HEK293T (cell line): Measurements from ENCODE around the gene PPP1R12B.

Experiments
- CTCF ChIA-PET: fragments of 350-600 bp; formaldehyde crosslinking; extraction: SDS; loops from one replicate; lab custom pipeline; 2021; ENCODE audit warnings: antibody characterized with exemption, inconsistent platforms; lab: Yijun Ruan, JAX
- POLR2A ChIA-PET: fragments of 350-600 bp; formaldehyde crosslinking; extraction: SDS; loops from one replicate; lab custom pipeline; 2020; ENCODE audit warnings: antibody characterized with exemption, inconsistent platforms; lab: Yijun Ruan, JAX
- DNase-seq: peaks from one replicate; pipeline ENCODE4 v3.0.0; 2012; ENCODE audit warnings: mixed read lengths; ENCODE audit errors: extremely low spot score
- ARNT ChIP-seq: fragments of 450-650 bp; IDR thresholded peaks from 2 replicates; pipeline ENCODE4 v1.6.1; 2017; ENCODE audit warnings: mild to moderate bottlenecking
- BHLHE40 ChIP-seq: fragments of 450-650 bp; IDR thresholded peaks from 2 replicates; pipeline ENCODE4 v1.6.1; 2016; ENCODE audit warnings: mild to moderate bottlenecking, moderate library complexity, borderline replicate concordance
- CTBP1 ChIP-seq: fragments of 450-650 bp; IDR thresholded peaks from 2 replicates; pipeline ENCODE4 v1.6.1; 2016; ENCODE audit warnings: borderline replicate concordance
- ELF4 ChIP-seq: fragments of 450-650 bp; IDR thresholded peaks from 2 replicates; pipeline ENCODE4 v1.6.1; 2017; ENCODE audit warnings: antibody characterized with exemption
- FOXA1 ChIP-seq: fragments of 450-650 bp; IDR thresholded peaks from 2 replicates; pipeline ENCODE4 v1.6.1; 2016; ENCODE audit warnings: mild to moderate bottlenecking
- FOXK2 ChIP-seq: fragments of 450-650 bp; IDR thresholded peaks from 2 replicates; pipeline ENCODE4 v1.6.1; 2016; ENCODE audit warnings: mild to moderate bottlenecking
- FOXM1 ChIP-seq: fragments of 450-650 bp; IDR thresholded peaks from 2 replicates; pipeline ENCODE4 v1.6.1; 2017; ENCODE audit warnings: mild to moderate bottlenecking, borderline replicate concordance
- HDGF ChIP-seq: fragments of 450-650 bp; IDR thresholded peaks from 2 replicates; pipeline ENCODE4 v1.6.1; 2017; ENCODE audit warnings: antibody characterized with exemption, borderline replicate concordance
- L3MBTL2 ChIP-seq: fragments of 450-650 bp; conservative IDR thresholded peaks from 2 replicates; pipeline ENCODE4 v1.6.1; 2016; ENCODE audit warnings: mild to moderate bottlenecking
- LEF1 ChIP-seq: fragments of 450-650 bp; IDR thresholded peaks from 2 replicates; pipeline ENCODE4 v1.6.1; 2017; ENCODE audit warnings: mild to moderate bottlenecking, borderline replicate concordance
- NFRKB ChIP-seq: fragments of 450-650 bp; IDR thresholded peaks from 2 replicates; pipeline ENCODE4 v1.6.1; 2016; ENCODE audit warnings: mild to moderate bottlenecking, moderate library complexity
- SP1 ChIP-seq: fragments of 450-650 bp; IDR thresholded peaks from 2 replicates; pipeline ENCODE4 v1.6.1; 2017
- SUZ12 ChIP-seq: fragments of 450-650 bp; IDR thresholded peaks from 2 replicates; pipeline ENCODE4 v1.6.1; 2016; ENCODE audit warnings: mild to moderate bottlenecking
- TARDBP ChIP-seq: fragments of 450-650 bp; IDR thresholded peaks from 2 replicates; pipeline ENCODE4 v1.6.1; 2016
- TF ChIP-seq, protein P1 (sequence below): fragments of 450-650 bp; IDR thresholded peaks from 2 replicates; pipeline ENCODE4 v1.6.1; 2016

Gene PPP1R12B

DNA sequence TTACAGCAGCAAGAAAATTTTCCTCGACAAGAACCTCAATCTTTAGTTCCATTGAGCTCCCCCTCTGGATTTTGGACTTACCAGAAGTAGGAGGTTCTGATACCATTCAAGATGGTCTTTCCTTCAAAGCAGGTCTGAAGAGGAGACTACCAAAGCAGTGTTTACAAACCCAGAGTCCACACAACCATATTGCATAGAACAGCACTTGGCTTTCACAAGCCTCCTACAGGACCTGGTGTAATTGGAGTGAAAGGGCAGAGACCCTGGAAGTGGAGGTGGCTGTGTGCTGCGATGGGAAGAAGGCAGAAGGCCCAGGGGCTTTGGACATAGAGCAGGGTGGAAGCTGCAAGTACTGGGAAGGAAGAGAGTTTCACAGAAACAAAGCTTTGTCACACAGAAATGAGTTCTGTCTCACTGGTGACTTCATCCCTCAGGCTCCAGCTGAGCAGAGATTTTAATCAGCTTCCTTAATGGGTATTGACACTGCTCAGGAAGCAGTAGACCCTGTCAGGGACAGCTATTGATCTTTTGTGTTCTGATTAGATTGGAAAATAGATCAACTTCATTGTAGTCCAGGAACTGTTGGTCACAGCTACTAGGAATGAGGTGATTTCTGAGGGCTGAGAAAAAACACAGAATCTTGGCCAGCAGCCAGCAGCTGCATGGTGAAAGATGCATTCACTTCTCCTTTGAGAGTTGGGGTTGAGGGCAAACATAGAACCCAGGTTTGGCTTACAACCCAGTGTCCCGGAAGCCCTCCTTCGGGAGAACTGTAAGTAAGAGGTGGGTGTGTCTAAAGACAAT is 237.7 kb downstream of the PPP1R12B start:
- TF ChIP-seq FOXK2 (no peak), L3MBTL2 (no peak)
- POLR2A ChIA-PET: interaction anchor here (1.1 to 1.9 kb wide), 2 partner anchors 8 to 244 kb away, joined by 3 to 5 read pairs; partner anchors contain the start of gene UBE2T
- no peak for DNase-seq
- CTCF ChIA-PET: interaction anchor here (1.0 to 1.6 kb wide), 2 partner anchors 14 to 85 kb away, joined by 4 to 5 read pairs; no protein-coding TSS in a partner anchor

DNA sequence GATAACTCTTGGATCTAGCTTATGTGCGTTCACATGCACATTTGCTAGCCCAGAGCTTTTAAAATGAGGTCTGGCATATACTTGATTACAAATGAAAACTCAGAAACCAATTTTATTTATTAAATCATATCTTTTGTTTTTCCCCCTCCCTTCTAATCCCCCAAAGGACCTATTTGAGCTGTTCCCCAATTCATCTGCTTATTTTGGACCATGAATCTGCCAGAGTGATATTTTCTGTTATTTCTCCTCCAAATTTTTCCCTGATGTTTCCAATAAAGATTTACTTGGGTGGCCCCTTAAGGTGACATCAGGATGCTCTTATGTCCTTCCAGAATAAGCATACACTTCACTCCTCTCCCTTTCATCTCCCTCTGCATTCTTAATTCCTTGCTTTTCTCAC is 238.4 kb downstream of the PPP1R12B start:
- no peak for DNase-seq
- TF ChIP-seq HDGF: no peak
- TF ChIP-seq, protein P1, sequence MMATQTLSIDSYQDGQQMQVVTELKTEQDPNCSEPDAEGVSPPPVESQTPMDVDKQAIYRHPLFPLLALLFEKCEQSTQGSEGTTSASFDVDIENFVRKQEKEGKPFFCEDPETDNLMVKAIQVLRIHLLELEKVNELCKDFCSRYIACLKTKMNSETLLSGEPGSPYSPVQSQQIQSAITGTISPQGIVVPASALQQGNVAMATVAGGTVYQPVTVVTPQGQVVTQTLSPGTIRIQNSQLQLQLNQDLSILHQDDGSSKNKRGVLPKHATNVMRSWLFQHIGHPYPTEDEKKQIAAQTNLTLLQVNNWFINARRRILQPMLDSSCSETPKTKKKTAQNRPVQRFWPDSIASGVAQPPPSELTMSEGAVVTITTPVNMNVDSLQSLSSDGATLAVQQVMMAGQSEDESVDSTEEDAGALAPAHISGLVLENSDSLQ: no peak
- no peak for TF ChIP-seq SUZ12
- no peak for TF ChIP-seq ARNT
- no peak for TF ChIP-seq FOXM1
- ChIA-PET POLR2A (interaction anchor here (1.1 to 1.9 kb wide), 2 partner anchors 9 to 245 kb away, joined by 3 to 5 read pairs; partner anchors contain the start of gene UBE2T), CTCF (interaction anchor here (1.0 to 1.6 kb wide), 2 partner anchors 13 to 85 kb away, joined by 4 to 5 read pairs; no protein-coding TSS in a partner anchor)

DNA sequence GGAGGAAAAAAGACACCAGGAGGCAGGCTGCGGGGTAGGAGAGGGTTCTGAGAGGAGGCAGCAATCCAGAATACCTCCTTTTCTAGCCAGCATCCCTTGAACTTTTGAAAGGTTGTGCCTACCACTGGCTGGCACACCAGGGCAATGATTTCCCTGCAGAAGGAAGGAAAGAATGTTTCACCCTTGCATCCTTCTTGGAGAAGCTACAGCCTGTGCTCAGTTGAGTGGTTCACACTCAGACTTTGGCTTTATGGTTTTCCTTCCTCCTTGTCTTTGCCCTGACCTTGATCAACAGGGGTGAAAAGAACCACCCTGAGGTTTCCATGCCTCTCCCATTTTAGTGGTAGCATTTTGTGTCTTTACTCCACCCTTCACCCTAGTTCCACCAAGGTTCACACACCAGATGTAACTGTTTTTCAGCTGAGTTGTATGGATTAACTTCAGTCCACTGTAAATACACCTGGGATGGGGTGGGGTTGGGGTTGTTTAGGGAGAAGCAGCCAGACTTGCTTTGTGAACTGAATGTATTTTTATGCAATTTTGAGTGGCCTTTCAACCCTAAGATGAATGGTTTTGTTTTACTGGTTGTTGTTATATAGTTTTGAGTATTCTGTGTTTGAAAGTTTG is 239.5 kb downstream of the PPP1R12B start:
- CTCF ChIA-PET: interaction anchor here (1.6 kb wide), 1 partner anchor 12 kb away, joined by 5 read pairs; no protein-coding TSS in a partner anchor

DNA sequence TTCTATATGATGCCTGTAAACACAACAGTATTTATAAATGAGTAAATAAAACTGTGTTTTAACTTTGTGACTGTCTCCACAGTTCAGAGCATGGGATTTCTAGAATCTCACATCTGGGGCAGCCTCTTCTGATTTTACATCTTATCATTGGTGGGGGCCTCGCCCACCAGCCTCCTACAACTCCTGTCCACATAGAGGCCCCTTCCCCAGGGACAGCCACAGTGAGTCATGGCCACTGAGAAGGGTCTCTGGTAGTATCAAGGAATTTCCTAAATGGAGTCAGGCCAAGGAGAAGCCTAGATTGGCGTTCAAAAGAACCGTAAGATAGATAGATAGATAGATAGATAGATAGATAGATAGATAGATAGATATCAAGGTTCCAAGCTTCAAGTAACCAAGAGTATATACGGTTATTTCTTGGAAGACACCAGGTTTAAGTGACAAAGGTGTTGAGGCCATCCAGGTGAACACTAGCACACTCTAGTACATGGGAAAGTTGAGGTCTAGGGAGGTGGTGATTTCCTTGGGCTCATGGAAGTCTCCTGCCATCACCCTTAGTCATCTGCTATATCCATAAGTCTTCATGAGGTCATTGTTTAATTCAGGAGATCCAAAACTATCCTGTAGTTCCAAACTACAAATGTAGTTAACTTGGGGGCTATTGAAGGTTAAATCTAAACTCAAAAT is 240.1 kb downstream of the PPP1R12B start:
- no peak for TF ChIP-seq FOXK2
- no peak for TF ChIP-seq BHLHE40
- TF ChIP-seq NFRKB: no peak
- no peak for TF ChIP-seq SUZ12
- no peak for TF ChIP-seq ELF4
- no peak for TF ChIP-seq L3MBTL2
- TF ChIP-seq, protein P1: no peak
- TF ChIP-seq SP1: no peak
- TF ChIP-seq FOXM1: no peak
- TF ChIP-seq TARDBP: no peak
- CTCF ChIA-PET: interaction anchor here (1.5 kb wide), 1 partner anchor 12 kb away, joined by 4 read pairs; no protein-coding TSS in a partner anchor
- no peak for DNase-seq
- POLR2A ChIA-PET: no interaction called here

More for the DNA sequence above, 239.5 kb downstream of the PPP1R12B start:
- DNase-seq: no peak
- POLR2A ChIA-PET: interaction anchor here (1.9 kb wide), 1 partner anchor 10 kb away, joined by 5 read pairs; no protein-coding TSS in a partner anchor
- TF ChIP-seq TARDBP: no peak
- TF ChIP-seq BHLHE40: no peak
- TF ChIP-seq FOXM1: no peak
- no peak for TF ChIP-seq HDGF
- TF ChIP-seq LEF1: no peak
- no peak for TF ChIP-seq FOXA1
- no peak for TF ChIP-seq ELF4
- TF ChIP-seq ARNT: no peak
- no peak for TF ChIP-seq NFRKB
- no peak for TF ChIP-seq FOXK2

DNA sequence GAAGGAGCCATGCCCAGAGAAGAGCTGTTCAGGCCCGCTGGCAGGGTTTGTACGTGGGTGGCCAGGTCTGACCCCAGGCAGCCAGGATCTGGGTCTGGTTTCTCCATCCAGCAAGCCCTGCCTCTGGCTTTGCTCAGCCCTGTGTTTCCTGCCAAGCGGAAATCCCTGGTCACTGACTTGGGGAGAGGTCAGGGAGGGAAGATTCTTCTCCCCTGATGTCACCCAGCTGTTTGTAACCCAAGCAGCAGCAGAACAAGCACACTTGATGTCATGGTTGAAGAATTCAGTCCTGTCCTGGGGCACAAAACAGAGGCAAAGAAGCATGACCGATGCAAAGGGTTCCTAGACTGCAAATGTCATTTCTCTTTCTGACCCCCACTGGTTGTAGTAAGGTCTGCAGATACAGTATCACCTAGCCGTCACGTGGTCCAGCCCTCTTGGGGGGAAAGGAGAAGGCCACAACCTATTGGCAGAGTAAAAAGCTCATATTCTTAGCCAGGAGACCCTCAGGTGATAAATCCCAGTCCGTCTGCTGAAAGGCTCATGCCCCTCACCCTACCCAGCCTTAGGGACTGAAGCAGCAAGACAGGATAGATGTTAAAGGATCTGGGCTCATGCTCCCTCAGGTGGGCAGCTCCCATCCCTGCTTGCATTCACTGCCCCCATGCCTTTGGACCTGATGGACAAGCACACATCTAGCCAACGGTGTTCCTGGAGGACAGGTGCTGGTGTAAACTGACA is 240.9 kb downstream of the PPP1R12B start:
- POLR2A ChIA-PET: no interaction called here
- CTCF ChIA-PET: interaction anchor here (1.5 kb wide), 1 partner anchor 11 kb away, joined by 4 read pairs; no protein-coding TSS in a partner anchor
- TF ChIP-seq FOXM1: no peak
- TF ChIP-seq LEF1: no peak
- TF ChIP-seq ARNT: no peak
- no peak for TF ChIP-seq SP1
- TF ChIP-seq SUZ12: no peak
- TF ChIP-seq BHLHE40: no peak
- no peak for TF ChIP-seq TARDBP
- no peak for TF ChIP-seq NFRKB
- TF ChIP-seq FOXA1: no peak
- no peak for TF ChIP-seq CTBP1
- TF ChIP-seq, protein P1: no peak
- DNase-seq: no peak
